Measurements from ENCODE around the gene HOMEZ.
"Not testable (repeated sequence)": the region's sequence is repeated elsewhere in the genome, so short reads cannot be mapped to it uniquely, and the experiment has no call there.

Gene HOMEZ

DNA sequence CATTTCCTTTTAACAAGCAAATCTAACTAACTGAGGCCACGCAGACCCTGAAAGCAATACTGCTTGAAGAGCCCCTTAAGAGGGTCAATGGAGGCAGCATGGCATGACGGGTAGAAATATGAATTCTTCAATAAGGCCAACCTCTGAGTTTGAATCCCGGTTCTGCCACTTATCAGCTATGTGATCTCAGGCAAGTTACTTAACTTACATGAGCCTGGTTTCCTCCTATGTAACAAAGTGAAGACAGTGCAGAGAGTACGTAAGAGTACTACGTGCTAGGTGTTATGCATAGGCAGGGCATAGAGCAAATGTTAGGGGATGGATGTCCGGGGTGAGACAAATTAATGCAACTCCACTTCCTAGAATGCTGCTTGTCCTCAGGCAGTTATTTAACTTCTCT, 4.7 kb downstream of the HOMEZ start:
- DNase-seq = no peak

DNA sequence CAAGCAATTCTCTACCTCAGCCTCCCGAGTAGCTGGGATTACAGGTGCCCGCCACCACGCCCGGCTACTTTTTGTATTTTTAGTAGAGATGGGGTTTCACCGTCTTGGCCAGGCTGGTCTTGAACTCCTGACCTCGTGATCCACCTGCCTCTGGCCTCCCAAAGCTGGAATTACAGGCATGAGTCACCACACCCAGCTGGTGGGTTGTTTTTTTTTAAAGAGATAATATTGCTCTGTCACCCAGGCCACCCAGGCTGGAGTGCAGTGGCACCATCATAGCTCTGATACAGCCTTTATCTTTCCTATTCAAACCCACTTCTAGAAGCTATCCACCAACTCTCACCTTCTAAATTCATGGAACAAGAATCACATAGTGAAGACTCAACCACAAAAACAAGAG, 8.0 kb downstream of the HOMEZ start:
- not testable (repeated sequence) for DNase-seq

DNA sequence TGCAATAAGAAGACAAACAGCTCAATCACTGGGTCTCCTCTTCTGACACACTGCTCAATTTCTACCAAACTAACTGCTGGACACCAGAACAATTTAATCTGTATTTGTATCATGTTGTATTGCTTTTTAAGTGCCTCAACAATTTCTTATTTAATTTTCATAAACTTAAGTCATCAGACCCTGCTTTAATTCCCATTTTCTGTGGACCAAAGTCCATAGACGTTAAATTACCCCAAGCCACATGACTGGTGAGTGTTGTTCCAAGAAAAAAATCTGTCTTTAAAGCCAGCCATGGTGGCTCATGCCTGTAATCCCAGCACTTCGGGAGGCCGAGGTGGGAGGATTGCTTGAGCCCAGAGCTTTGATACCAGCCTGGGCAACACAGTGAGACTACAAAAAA, 8.7 kb downstream of the HOMEZ start:
- DNase-seq = no peak

DNA sequence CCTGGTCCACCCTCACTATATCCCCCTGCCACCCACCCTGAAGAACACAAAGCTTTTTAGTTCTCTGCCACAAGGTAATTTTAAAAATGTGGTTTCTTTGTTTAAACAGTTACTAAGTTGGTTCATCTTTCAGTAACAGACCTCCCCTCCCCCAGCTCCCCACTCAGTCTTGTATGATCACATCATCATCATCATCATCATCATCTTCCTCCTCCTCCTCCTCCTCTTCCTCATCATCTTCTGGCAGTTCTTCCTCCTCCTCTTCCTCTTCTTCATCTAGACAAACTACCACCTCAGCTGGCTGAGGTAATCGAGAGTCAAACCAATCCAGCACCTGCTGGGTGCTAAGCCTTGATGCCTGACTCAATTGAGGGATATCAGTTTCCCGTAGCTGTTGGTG, 10.5 kb downstream of the HOMEZ start:
- DNase-seq = no peak

DNA sequence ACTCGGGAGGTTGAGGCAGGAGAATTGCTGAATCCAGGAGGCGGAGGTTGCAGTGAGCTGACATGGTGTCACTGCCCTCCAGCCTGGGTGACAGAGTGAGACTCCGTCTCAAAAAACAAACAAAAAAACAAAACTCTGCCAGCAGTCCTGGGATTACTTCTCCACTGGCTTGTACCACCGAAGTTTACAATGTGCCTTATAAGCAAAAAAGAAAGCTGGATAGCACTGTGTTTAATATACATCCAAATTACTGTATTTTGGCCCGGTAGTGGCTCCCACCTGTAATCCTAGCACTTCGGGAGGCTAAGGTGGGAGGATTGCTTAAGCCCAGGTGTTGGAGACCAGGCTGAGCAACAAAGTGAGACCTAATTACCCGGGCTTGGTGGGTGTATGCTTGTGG, 16.7 kb downstream of the HOMEZ start:
- DNase-seq = no peak

DNA sequence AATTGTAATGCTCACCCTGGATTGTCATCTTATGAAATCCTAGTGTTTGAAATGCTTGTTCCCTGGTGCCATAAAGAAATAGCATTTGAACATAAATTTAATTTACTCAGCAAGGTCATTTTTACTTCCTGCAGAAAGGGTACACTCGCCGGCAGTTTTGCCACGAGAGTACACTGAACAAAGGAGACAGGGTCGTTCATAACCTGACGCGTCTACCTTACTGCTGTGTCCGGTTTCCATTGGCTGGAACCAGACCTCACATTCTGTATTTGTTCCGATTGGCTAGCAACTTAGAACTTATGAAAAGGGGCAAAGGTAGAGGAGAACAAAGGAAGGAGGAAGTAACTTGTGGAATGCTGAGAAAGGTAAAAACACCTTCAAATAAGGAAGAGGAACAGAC, 25.1 kb downstream of the HOMEZ start:
- DNase-seq = not testable (repeated sequence)

DNA sequence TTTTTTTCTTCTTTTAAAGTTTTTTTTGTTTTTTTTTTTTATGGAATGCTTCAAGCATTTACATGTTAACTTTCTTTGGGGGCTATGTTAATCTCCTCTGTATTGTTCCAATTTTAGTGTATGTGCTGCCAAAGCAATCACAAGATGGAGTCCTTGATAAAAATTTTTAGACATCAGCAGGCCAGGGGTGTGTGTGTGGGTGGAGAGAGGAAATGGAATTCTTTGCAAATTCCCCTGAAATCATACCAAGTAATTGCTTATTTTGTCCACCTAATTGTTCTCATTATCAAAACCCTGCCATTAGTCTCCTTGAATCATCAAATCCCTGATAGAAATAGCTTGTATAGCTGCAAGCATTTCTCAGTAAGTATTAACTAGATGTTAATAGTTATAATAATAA, 26.5 kb downstream of the HOMEZ start:
- no peak for DNase-seq

DNA sequence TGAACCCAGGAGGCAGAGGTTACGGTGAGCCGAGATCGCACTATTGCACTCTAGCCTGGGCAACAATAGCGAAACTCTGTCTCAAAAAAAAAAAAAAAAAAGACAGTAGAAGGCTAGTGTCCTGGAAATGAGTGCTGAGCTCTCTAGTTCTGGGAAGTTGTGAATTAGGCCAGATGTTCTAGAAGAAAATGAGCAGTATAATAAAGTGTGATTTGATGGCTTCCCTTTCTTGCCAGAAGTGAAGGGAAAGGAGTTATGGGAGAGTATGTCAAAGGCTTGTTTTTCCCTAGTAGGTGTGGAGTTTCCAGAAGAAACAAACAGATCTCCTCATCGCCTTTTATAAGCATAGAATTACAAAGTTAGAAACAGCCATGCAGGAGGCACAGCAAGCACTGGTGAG, 27.7 kb downstream of the HOMEZ start:
- DNase-seq = no peak

DNA sequence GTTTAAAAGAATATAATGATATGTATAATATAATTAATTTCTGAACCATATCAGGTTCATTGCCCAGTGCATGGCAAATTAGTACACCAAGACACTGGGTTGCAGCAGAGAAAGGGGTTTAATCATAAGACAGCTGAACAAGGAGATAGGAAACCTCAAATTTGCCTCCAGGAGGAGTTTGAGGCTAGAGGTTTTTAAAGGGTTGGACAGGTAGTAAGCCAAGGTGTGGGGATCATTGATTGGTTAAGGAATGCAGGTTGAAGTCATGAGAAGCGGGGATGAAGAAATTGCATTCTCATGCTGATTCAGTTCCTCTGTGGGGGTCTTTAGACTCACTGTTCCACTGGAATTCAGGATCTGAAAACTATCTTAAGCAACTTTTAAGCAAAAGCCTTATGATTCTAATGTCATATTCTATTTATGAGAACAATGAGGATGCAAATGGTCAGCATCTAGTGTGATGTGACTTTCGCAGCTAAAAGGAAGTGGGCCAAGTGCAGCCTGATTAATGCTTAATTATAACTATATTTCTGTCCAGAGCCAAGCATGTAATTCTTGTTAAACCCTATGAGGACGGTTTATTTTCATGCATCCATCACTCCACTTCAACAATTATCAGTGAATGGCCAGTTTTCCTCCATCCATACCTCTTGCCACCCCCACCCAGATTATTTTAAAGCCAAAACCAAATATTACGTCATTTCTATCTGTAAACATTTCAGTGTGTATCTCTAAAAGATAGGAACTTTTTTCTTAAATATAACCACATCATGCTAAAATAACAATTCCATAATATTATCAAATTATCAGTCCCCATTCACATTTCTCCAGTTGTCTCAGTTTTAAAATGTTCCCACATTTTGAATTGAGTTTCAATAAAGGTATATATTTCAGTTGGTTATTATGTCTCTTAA, 33.3 kb downstream of the HOMEZ start:
- DNase-seq = no peak

DNA sequence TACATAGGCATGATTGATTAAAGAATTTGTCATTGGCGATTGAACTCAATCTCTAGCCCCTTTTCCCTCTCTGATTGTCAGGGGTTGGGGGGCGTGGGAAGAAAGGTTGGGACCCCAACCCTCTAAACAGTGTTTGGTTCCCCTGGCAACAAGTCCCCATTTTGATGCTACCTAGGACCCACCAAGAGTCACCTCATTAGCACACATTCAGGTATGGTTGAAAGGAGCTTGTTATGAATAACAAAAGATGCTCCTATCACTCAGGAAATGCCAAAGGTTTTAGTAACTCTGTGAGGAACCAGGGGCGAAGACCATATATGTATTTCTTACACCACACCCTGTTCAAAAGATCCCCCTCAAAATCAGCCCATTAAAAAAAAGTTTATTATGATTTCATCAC, 33.9 kb downstream of the HOMEZ start:
- DNase-seq = no peak

DNA sequence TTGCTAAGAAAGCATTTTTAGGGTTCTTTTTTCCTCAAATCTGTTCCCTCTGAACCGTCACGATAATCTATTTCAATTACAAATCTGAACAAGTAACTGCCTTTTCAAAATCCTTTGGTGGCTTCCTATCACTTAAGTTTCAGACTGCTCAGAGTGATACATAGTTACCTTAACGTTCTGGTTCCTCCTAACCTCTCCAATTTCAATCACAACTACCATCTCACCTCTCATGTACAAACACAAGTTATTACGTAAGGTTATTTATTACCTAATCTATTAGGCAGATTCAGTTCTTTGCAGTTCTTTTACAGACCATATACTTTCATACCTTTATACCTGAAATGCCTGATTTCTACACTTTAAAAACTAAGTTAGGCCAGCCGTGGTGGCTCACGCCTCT, 36.1 kb downstream of the HOMEZ start:
- DNase-seq = no peak

DNA sequence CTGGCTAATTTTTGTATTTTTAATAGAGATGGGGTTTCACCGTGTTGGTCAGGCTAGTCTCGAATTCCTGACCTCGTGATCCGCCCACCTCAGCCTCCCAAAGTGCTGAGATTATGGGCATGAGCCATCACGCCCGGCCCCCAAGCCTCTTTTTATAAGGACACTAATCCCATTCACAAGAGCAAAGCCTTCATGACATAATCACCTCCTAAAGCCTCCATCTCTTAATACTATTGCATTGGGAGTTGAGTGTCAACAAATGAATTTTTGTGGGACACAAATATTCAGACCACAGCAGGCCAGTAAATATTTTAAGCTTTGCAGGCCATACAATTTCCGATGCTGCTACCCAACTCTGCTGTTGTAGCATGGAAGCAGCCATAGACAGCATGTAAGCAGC, 37.3 kb downstream of the HOMEZ start:
- DNase-seq = no peak

DNA sequence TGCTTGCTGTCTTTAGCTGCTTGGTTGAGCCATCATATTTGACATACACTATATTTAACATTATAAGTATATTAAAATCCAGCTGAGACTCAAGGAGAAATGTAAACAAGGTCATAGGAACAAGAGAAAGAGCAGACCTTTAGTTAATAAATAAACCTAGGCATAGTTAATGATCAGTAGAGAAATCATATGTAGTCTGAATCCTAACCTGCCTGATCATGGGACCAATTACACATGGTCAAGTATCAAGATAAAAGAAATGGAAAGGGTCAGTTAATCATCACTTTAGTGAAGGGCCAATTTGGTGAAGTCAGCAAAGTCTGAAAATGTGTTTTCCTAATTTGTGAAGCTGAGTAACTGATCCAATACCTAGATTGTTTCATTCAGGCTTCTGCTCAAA, 40.6 kb downstream of the HOMEZ start:
- DNase-seq = no peak

DNA sequence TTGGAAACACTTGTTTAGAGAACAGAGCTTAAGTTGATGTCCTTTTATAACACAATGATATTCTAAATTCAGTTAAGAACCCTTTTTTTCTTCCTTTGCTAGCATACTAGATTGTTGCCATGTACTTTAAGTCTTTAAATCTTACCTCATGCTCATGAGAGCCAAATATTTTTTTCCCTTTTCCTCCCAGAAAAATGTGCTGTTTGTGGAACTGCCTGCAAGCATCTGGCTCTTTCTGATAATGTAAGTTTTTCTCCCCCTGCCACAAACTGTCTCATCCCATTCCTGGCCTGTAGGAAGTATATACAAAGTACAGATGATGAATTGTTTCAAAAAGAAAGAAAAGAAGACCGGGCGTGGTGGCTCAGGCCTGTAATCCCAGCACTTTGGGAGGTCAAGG, 42.9 kb downstream of the HOMEZ start:
- no peak for DNase-seq

DNA sequence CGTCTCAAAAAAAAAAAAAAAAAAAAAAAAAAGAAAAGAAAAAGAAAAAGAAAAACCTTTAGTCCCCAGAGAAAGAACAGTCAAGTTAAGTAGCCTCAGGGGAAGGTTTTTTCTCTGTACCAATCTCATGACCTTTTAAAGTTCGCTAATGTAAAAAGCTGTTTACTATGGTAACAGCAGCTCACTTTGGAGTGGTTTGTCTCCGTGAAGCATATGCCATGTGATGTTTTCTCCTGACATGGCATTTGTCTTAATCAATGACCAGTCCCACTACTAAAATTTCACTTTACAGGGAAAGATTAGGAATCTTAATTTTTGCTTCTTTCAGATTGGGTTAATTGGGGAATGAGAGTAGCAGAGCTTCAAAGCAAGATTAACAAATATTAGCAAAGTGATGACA, 43.9 kb downstream of the HOMEZ start:
- no peak for DNase-seq

DNA sequence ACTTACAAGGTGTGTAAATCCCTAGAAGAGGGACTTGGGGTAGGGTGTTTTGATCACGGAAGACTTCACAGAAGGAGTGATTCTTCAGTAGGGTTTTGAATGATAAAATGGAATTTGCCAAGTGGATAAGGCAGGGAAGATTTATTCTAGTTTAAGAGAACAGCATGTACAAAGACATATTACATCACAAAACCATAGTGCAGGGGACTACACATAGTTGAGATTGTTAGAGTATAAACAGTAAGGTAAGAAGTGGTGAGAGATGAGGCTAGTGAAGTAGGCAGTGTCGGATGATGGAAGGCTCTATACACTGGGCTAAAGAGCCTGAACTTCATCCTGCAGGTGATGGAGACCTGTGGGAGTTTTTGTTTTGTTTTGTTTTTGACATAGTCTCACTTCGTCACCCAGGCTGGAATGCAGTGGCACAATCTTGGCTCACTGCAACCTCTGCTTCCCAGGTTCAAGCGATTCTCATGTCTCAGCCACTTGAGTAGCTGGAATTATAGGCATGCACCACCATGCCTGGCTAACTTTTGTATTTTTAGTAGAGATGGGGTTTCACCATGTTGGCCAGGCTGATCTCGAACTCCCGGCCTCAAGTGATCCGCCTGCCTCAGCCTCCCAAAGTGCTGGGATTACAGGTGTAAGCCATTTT, 44.7 kb downstream of the HOMEZ start:
- not testable (repeated sequence) for DNase-seq

DNA sequence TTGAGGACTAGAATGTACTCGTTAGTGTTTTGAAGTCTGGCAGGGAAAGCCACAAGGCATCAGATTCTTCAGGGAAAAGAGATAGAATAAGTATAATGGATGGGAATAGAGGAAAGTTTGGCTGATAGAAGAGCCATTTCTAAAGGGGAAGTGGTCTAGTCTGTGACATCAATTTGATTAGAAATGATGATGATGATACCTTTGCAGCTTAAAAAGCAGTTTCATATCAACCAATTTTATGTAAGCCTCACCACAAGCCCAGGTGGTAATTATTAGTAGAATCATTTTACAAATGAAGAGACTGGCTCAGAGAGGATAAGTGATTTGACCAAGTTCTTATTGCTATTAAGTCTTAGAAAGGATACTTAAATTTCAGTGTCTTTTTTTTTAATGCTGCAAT, 45.3 kb downstream of the HOMEZ start:
- DNase-seq = no peak

DNA sequence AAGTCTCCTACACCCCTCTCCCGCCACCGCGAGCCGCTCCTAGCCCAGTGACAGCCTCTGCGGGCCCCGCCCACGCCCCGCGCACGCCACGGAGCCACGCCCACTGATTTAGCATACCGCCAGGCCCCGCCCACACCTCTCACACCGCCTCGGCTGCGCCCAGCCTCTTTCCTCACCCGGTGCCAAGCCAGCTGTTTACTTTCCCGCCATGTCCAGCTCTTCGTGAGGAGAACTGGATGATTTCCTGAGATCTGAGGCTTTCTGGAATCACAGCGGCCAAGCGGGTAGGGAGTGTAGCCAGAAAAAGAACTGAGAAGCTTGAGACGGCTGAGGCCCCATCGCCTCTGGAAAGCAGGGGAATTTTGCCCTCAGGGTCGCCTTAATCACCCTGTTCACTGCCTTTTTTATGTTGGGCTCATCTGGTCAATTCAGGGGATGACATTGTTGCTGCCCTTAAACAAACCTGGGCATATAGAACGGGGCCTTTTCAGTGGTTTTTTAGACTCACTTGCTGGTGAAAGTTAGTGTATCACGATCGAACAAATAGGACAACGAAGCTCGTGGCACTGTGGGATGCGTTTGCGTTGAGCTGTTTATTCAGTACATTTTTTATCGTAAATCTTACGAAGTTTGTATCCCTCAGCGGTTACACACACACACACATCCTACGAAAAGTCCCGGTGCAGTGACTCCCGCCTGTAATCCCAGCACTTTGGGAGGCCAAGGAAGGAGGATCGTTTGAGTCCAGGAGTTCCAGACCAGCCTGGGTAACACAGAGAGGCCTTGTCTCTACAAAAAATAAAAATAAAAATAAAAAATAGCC, 47.9 kb downstream of the HOMEZ start, which contains the start of gene RNF212B:
Gene RNF212B, plus strand, starts transcription at position 165 of the 823 bp plus-strand sequence. CDS start 2,410 bp downstream, outside the sequence.
- peak; percentile 43 to 72 (median 62) for DNase-seq

DNA sequence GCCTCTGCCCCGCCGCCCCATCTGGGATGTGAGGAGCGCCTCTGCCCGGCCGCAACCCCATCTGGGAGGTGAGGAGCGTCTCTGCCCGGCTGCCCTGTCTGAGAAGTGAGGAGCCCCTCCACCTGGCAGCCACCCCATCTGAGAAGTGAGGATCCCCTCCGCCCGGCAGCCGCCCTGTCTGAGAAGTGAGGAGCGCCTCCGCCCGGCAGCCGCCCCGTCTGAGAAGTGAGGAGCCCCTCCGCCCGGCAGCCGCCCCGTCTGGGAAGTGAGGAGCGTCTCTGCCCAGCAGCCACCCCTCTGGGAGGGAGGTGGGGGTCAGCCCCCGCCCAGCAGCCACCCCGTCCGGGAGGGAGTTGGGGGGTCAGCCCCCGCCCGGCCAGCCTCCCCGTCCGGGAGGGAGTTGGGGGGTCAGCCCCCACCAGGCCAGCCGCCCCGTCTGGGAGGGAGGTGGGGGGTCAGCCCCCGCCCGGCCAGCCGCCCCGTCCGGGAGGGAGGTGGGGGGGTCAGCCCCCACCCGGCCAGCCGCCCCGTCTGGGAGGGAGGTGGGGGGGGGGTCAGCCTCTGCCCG, 53.6 kb downstream of the HOMEZ start:
- DNase-seq = not testable (repeated sequence)

DNA sequence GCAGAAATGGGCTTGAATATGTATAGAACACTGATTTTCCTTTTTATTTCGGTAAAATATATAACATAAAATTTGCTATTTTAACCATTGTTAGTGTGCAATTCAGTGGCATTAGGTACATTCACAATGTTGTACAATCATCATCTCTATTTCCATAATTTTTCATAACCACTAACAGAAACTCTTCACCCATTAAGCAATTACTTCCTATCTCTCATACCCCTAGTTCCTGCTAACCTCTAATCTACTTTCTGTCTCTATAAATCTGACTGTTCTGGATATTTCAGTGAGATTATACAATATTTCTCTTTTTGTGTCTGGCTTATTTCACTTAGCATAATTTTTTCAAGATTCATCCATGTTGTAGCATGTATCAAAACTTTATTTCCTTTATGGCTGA, 57.1 kb downstream of the HOMEZ start:
- no peak for DNase-seq

DNA sequence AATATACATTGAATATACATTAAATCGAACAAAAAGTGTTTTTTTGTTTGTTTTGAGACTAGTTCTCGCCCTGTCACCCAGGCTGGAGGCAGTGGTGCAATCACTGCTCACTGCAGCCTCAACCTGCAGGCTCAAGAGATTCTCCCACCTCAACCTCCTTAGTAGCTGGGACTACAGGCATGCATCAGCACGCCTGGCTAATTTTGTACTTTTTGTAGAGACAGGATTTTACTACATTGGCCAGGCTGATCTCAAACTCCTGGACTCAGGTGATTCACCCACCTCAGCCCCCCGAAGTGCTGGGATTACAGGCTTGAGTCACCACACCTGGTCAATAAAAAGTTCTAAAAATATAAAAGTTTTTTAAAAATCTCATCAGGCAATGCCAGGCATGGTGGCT, 58.4 kb downstream of the HOMEZ start:
- no peak for DNase-seq

DNA sequence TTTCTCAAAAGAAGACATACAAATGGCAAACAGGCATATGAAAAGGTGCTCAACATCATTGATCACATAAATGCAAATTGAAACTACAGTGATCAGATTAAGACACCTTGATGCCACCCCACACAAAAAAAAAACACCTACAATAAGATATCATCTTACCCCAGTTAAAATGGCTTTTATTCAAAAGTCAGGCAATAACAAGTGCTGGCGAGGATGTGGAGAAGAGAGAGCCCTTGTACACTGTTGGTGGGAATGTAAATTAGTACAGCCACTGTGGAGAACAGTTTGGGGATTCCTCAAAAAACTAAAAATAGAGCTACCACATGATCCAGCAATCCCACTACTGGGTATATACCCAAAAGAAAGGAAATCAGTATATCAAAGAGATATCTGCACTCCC, 61.0 kb downstream of the HOMEZ start:
- not testable (repeated sequence) for DNase-seq

Measured in T-helper 1 cell (primary cell).